Breast epithelium (tissue), 4 donors: ENCODE measurements around the gene NXT1. TPM values are rescaled to one million over a fixed set of nuclear protein-coding genes. Genes with fewer than 3 reads are reported as not detected.
A peak's percentile ranks its signal among the peaks of the same experiment; 100 is the strongest.

Source experiments
- DNase-seq, 2 donors: peaks; one replicate each; pipeline ENCODE4 v3.0.0-alpha.2; 2019; ENCODE audit warnings: low spot score in 2 of 2
- H3K27ac ChIP-seq, 2 donors: fragments of 200-600 bp; sonication (generic) in 1 of 2; one replicate each; pipeline ENCODE4 v1.5.1; 2016 to 2019; ENCODE audit warnings: mild to moderate bottlenecking in 1 of 2
- H3K27me3 ChIP-seq, 2 donors: fragments of 200-600 bp; sonication (generic) in 1 of 2; one replicate each; pipeline versions ENCODE4 v1.5.1 to v1.6.0; 2017 to 2019; ENCODE audit warnings: control low read depth in 1 of 2, mild to moderate bottlenecking in 1 of 2
- H3K36me3 ChIP-seq: fragments of 200-600 bp; one replicate; pipeline ENCODE4 v1.5.1; 2019
- H3K4me1 ChIP-seq, 2 donors: fragments of 200-600 bp; sonication (generic); one replicate each; pipeline ENCODE4 v1.5.1; 2016 to 2019; ENCODE audit warnings: control low read depth in 1 of 2
- H3K4me3 ChIP-seq, 3 donors: fragments of 200-600 bp; sonication (generic); 1 replicate in 2 of 3; 2 replicates in 1 of 3; pipeline ENCODE4 v1.5.1; 2016 to 2019; ENCODE audit warnings: mild to moderate bottlenecking in 3 of 3, moderate library complexity in 2 of 3
- H3K9me3 ChIP-seq, 2 donors: fragments of 200-600 bp; sonication (generic) in 1 of 2; one replicate each; pipeline ENCODE4 v1.5.1; 2016 to 2019; ENCODE audit warnings: control low read depth in 1 of 2
- POLR2A ChIP-seq: fragments of 450-650 bp; IDR thresholded peaks from one replicate; pipeline ENCODE4 v1.6.1; 2016; ENCODE audit warnings: antibody characterized with exemption, mild to moderate bottlenecking, moderate library complexity
- POLR2AphosphoS5 ChIP-seq, 3 donors: sonication (generic); formaldehyde crosslinking; IDR thresholded peaks; one replicate each; pipeline ENCODE4 v1.6.1; 2017; ENCODE audit warnings: antibody characterized with exemption in 3 of 3
- intact Hi-C: fragments of 100-400 bp; cut with DNase I; formaldehyde crosslinking; loops from one replicate; pipeline ENCODE4 v1.15.1; 2023; ENCODE audit warnings: low total_unique reads
- total RNA-seq, 3 donors: library from RNA; depleted of rRNA; stranded (reverse); fragments of >200 nt; gene quantifications; one replicate each; pipeline ENCODE4 v1.1.0, GENCODE V29; 2016
- TF ChIP-seq, protein P1 (sequence below), 3 donors: fragments of 450-650 bp; IDR thresholded peaks; one replicate each; pipeline ENCODE4 v1.5.1; 2016 to 2017; ENCODE audit warnings: antibody characterized with exemption in 3 of 3, mild to moderate bottlenecking in 3 of 3, moderate library complexity in 3 of 3

NXT1 gene
- total RNA-seq, 3 donors from 2014 or later = 25.9 to 42.9 (median 33.2) TPM

DNA sequence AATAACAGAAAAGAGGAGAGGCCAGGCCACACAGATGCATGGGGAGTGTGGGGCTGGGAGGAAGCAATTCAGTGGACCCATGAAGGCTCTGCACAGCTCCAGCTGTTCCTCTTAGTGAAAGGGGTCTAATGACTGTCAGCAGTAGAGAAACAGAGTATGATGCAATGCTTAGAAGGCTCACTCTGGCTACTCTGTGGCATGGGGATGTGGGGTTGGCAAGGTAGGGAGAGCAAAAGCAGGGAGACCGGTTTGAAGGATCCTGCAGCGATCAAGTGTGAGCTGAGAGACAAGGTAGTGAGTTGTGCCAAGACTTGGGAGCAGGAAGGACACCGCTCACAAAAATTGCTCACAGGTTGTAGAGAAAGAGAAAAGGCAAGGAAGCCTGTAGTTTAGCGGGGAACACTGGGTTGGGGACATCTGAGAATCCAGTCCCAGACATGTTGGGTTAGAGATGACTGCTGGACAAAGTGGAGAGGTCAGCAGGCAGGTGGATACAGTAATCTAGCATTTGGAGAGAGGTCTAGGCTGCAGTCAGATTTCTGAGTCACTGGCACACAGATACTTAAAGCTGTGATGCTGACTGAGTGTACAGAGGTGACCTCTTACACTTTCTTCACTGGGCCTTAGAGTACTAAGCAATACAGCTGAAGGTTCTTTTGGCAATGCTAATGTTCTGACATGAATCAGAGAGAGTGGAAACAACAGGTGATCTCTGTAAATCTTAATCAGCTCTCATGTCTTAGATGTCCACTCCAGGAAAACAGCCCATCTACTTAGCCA, 43.6 kb downstream of the NXT1 start:
- Histone ChIP-seq H3K4me3 (no peak overlapping the region), H3K9me3 (no peaks in the 10 kb centered on the region), H3K36me3 (no peaks in the 10 kb centered on the region), H3K27me3 (no peaks in the 10 kb centered on the region), H3K4me1 (no peaks in the 10 kb centered on the region), H3K27ac (peak overlapping the region; percentile 37 to 67)
- intact Hi-C loops = no loop called here
- DNase-seq = peak; percentile 42 to 54
- peak in 1 of 3 donors; percentile 28 for TF ChIP-seq POLR2AphosphoS5 (IDR thresholded peaks at IDR 0.05)
- no peak for TF ChIP-seq POLR2A

DNA sequence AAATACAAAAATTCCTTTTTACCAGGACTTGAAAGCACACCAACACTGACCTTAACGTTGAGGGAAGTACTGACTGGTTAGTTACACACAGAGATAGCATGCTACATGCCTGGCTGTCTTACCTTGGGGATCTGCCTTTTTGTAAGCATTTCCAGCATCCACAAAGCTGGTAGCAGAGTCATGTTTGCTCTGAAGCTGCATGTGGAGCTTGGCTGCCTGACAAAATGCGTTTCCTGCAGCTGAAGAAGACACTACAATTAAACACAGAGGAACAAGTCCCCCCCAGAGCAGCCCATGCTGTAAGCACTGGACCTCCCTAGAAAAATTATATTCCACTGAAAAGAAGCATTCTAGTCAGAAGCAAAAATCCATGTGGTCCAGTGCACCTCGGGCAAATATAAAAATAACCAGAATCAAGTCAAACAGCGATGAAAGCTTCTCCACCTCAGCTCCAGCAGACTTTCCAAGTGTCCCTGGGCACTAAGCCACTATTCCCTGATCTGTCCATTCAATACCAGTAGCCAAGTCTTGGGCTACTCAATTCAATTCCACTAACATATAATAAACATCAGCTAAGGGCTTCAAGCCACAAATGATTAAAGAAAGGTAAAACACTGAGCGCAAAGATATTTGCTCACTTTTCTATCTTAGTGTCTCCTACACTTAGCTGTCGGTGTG, 46.5 kb downstream of the NXT1 start:
- no peak overlapping the region for H3K27ac ChIP-seq
- TF ChIP-seq POLR2AphosphoS5 (IDR thresholded peaks at IDR 0.05) (no peak), POLR2A (no peak)
- TF ChIP-seq, protein P1, sequence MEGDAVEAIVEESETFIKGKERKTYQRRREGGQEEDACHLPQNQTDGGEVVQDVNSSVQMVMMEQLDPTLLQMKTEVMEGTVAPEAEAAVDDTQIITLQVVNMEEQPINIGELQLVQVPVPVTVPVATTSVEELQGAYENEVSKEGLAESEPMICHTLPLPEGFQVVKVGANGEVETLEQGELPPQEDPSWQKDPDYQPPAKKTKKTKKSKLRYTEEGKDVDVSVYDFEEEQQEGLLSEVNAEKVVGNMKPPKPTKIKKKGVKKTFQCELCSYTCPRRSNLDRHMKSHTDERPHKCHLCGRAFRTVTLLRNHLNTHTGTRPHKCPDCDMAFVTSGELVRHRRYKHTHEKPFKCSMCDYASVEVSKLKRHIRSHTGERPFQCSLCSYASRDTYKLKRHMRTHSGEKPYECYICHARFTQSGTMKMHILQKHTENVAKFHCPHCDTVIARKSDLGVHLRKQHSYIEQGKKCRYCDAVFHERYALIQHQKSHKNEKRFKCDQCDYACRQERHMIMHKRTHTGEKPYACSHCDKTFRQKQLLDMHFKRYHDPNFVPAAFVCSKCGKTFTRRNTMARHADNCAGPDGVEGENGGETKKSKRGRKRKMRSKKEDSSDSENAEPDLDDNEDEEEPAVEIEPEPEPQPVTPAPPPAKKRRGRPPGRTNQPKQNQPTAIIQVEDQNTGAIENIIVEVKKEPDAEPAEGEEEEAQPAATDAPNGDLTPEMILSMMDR (IDR thresholded peaks at IDR 0.05) = no peak
- no peak for DNase-seq
- H3K27me3 ChIP-seq = no peaks in the 10 kb centered on the region
- H3K4me3 ChIP-seq = no peak overlapping the region
- H3K4me1 ChIP-seq = no peaks in the 10 kb centered on the region
- H3K9me3 ChIP-seq = no peaks in the 10 kb centered on the region
- intact Hi-C loops = no loop called here
- H3K36me3 ChIP-seq = no peaks in the 10 kb centered on the region

DNA sequence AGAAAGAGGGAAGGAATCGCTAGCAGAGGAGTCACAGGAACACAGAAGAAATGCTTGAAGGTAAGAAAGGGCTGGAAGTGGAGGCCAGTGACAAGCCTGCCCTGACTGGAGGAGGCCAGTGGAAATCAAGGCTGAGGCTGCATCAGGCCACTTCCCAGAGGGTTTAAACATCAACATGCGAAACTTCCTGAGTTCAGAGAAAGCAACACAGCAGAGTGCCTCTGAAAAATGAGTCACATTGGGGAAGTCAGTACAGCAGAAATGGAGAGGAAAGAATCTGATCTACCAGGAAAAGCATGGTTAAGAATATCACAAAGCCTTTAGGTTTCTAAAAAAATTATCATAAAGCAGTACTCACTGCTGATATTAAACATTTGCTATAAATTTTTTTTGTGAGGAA, 47.4 kb downstream of the NXT1 start:
- Histone ChIP-seq H3K4me3 (no peak overlapping the region), H3K4me1 (no peaks in the 10 kb centered on the region), H3K27ac (no peak overlapping the region), H3K36me3 (no peaks in the 10 kb centered on the region), H3K27me3 (no peaks in the 10 kb centered on the region), H3K9me3 (no peaks in the 10 kb centered on the region)
- TF ChIP-seq POLR2AphosphoS5 (IDR thresholded peaks at IDR 0.05) (no peak), POLR2A (no peak)
- TF ChIP-seq, protein P1 (IDR thresholded peaks at IDR 0.05) = no peak
- DNase-seq = no peak
- intact Hi-C loops = no loop called here

DNA sequence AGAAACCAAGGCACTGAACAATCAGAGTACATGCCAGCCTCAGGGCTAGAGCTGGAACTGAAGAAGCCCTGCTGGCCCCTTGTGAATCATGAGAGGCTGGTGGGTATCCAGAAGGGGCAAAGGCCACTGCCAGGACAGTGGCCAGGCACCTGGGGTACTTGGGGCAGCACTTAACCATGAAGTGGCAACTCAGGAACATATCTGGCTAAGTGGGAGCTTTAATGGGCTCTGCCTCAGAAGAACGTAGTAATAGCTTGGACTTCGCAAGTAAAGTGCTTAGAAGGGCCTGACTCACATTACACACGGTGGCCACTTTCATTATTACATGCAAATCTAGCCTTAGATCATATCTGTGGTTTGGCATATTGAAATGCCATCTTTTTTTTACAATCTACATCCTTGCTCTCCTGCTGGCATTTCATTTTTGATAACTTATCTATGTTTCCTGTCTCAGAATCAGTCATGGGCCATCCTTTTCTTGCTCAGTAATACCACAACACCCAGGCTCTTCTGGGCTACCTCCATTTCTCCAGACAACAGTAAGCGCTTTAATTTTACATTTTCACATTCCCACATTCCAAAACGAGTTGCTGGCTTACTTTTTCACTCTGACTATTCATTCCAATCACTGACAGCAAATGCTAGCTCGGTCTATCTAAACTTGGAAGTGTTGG, 49.1 kb downstream of the NXT1 start:
- Histone ChIP-seq H3K27me3 (no peaks in the 10 kb centered on the region), H3K4me1 (no peaks in the 10 kb centered on the region), H3K27ac (no peak overlapping the region), H3K9me3 (no peaks in the 10 kb centered on the region), H3K36me3 (no peaks in the 10 kb centered on the region), H3K4me3 (no peak overlapping the region)
- no peak for TF ChIP-seq POLR2AphosphoS5 (IDR thresholded peaks at IDR 0.05)
- TF ChIP-seq POLR2A = no peak
- TF ChIP-seq, protein P1 (IDR thresholded peaks at IDR 0.05) = no peak
- intact Hi-C loops = no loop called here
- DNase-seq = no peak

DNA sequence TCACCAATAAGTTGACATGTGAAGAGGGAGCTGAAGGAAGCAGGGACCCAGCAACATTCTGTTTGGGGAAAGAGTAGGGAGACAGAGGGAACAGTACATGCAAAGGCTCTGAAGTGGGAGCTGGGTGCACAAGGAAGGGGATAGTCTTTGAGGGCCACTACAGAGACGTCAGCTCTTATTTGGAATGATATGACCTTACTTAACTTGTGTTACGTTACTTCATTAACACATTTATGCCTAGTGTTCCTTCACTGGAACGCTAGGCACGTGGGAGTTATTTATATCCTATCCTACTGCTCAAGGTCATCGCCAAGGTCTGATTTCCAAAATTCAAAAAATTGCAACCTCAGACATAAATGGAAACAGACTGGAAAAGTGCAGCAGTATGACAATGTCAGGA, 50.5 kb downstream of the NXT1 start:
- intact Hi-C loops = no loop called here
- Histone ChIP-seq H3K4me1 (no peaks in the 10 kb centered on the region), H3K4me3 (no peak overlapping the region), H3K27ac (no peak overlapping the region), H3K9me3 (no peaks in the 10 kb centered on the region), H3K36me3 (no peaks in the 10 kb centered on the region), H3K27me3 (no peaks in the 10 kb centered on the region)
- DNase-seq = no peak
- TF ChIP-seq, protein P1 (IDR thresholded peaks at IDR 0.05) = no peak
- TF ChIP-seq POLR2AphosphoS5 (IDR thresholded peaks at IDR 0.05) (no peak), POLR2A (no peak)
